COR-L47 (cell line): Measurements from ENCODE around the gene S100A11.

Experiments used
- DNase-seq: peaks from one replicate; lab custom pipeline; 2025; lab: John Stamatoyannopoulos, UW

S100A11 gene

GRCh38 chr1:152039461-152039860, 2.7 kb upstream of the S100A11 start:
- DNase-seq: no peak

DNA sequence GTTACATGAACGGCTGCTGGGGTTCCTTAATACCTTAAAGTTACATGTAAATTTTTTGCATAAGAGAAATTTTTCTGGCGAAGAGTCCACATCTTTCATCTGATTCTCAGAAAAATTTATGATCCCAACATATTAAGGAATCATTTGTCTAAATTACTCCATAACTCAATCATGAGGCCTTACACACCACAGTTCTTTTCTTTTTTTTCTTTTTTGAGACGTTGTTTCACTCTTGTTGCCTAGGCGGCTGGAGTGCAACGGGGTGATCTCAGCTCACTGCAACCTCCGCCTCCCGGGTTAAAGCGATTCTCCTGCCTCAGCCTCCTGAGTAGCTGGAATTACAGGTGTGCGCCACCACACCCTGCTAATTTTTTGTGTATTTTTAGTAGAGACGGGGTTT, 2.1 kb upstream of the S100A11 start:
- DNase-seq: no peak

DNA sequence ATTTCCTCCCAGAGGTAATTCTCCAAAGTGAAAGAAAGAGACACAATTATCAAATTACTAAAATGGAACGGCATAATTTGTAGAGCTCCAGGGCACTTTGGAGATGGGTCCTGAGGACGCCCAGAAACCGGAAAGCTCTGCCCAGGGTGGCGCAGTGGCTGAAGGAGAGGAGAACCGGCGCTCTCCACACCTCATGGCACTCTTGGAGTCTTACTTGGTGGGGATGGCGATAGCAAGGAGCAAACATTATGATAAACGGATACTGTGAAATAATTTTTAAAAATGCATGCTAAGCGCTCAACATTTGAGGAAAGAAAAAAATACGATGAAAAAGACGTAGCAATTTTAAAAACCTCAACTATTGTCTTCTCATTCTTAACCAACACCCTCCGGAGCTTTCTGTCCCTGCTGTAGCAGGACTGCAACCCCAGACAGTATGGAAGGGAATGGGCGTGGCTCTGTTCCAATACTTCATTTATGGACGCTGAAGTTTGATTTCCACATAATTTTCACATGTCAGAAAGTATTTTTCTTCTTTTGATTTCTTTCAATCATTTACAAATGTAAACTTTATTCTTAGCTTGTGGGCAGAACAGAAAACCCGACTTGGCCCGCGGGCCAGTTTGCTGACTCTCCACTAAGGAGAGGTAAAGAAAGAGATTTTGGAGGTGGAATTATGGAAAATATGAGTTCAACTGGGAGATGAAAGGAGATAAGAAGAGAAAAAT, 1.1 kb downstream of the S100A11 start:
- no peak for DNase-seq

DNA sequence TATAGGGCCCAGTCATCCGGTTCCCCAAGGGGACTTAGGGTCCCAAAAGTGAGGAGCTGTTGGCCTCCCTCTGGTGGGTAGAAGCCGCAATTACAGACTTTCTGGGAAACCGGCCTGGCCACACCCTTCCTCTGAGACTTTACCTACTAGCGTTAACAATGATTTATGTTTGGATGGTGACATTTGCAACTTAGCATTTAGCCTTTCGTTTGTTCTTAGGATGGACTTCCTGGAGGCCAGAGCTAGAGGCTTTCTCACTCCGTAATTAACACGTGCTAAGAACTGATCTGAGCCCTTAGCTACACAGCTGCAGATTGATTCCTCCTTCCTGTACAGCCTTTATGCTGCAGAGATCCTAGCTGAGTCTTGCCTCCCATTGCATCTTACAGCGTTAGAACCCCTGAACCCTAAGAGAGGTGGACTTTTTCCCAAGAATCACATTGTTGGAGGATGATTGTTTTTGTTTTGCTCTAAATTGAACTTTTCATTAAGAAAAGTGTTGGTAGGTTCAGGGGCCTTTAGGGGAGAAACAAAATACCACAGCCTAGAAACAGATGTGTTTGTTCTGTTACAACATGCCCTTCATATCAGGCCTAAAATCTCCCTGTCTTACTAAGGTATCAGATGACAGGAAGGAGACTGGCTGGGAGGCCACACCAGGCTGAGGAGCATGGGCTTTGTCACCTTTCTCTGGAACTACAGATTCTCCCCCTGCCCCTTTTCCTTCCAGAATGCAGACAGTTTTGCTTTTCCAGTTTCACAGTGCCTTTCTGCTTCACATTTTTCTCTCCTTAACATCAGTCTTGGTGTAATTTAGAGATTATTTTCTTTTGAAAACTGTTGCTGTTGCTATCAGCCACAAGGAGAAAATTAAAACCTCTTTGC, 1.9 kb downstream of the S100A11 start:
- DNase-seq: no peak

GRCh38 chr1:152034324-152034653, 2.5 kb downstream of the S100A11 start:
- DNase-seq: no peak

DNA sequence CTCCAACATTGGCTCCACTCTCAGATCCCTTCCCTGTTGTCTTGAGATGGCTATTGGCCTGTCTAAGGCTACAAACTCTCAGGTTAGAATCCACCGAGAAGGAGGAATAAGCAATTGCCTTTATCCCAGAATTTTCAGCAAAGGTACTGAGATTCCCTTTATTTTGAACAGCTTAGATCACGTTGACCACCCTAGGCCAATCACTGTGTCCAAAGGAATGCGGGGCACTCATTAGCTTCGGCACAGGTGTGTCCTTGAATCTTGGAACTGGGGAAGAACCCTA, 6.9 kb downstream of the S100A11 start:
- DNase-seq: no peak

- no peak for DNase-seq
Measured at GRCh38 chr1:152029144-152029928, 7.5 kb downstream of the S100A11 start.

DNA sequence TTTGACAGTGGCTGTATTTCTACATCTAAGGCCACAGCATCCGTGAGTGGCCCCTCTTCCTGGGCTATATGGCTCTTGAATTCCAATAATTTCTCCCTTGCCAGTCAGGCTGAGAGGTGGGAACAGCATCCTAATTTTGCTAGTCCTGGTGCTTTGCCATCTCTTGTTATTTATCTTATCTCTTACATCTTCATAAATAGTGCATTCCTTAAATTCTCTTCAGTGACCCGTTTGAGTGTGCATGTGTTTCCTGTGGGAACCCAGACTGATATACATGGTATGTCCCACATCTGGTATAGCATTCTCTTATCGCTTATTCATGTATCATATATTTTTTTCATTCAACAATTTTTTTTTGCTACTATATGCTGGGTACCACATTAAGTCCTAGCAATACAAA, 9.9 kb downstream of the S100A11 start:
- DNase-seq: no peak

GRCh38 chr1:152024223-152024622, 12.6 kb downstream of the S100A11 start:
- no peak for DNase-seq

DNA sequence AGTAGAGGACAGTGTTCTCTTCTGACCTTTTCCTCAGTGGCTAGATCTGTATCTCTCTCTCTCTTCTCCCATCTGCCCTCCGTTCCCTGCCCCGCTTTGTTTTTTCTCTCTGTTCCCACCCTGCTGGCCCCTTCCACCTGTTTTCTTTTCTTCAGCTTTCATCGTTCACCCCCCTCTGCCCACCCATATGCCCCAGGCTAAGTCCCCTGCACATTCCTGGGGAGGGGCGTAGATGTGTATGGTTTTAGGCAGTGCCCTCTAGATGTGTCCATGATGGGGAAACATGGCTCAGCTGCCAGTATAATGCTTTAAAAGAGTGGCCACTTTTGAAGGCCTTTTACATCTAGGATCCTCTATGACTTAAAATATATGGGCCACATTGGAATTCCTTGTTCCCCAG, 13.6 kb downstream of the S100A11 start:
- DNase-seq: no peak

GRCh38 chr1:152022474-152022873, 14.3 kb downstream of the S100A11 start:
- no peak for DNase-seq

GRCh38 chr1:152021569-152021968, 15.2 kb downstream of the S100A11 start:
- DNase-seq: no peak

GRCh38 chr1:152020849-152021248, 16.0 kb downstream of the S100A11 start:
- DNase-seq: no peak

GRCh38 chr1:152018537-152018936, 18.3 kb downstream of the S100A11 start:
- DNase-seq: no peak

- DNase-seq: no peak
Measured at GRCh38 chr1:152015766-152016165, 21.0 kb downstream of the S100A11 start.

GRCh38 chr1:152014943-152015342, 21.9 kb downstream of the S100A11 start:
- no peak for DNase-seq

- DNase-seq: no peak
Measured at GRCh38 chr1:152013664-152014237, 23.1 kb downstream of the S100A11 start.

DNA sequence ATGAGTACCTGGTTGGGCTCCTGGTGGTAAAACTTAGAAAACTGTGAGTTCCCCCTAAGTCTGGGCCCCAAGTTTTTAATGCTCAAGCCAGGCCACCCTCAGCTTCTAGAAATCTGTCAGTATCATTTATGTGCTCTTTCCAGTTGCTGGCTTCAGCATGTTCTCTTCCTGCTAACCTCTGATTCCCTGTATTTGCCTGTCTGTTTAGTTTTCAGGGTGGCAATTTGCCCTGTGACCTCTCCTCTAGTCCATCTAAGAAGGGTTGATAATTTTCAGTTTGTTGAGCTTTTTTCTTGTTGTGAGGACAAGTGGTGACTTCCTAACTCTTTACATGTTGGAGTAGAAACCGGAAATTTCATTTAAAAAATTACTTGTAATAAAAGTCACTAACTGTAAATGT, 27.1 kb downstream of the S100A11 start:
- no peak for DNase-seq

DNA sequence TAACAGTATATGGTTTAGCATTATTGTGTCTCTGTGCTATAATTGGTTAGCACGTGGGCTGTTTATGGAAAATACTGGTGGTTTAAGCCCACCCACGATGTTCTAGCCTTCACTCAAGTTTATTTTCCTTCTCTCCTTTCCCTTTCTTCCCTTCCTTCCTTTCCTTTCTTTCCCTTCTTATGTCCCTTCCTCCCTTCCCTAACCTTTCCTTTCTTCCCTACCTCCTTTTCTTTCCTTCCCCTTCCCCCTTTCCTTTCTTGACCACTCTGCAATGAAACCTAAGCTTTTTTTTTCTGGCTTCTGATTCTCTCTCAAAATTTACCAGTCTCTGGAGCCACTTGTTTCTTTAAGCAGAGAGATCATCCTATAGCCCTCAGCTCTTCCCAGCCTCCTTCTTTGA, 29.8 kb downstream of the S100A11 start:
- DNase-seq: no peak

DNA sequence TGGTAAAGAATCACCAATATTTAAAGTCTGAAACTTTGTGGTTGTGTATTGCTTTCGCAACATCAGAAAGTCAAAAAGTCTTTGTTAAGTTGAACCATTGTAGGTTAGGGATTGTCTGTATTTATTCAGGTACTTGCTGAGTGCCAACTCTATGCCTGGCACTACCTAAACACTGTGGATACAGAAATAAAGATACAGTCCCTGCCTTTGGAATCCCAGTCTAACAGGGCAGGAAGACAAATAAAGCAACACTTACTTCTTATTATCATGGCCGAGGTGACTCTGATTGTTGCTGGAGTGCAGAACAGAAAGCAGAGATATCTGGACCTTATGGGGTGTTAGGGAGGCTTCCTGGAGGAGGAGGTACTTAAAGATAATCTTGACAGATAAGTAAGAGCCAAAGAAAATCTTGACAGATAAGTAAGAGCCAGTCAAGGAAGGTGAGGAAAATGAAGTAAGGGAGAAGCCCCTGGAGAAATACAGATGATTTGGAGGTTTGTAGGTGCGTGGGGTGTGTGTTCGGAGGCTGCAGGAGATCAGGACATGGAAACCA, 31.4 kb downstream of the S100A11 start:
- DNase-seq: no peak

- DNase-seq: no peak
Measured at GRCh38 chr1:152003846-152004442, 32.9 kb downstream of the S100A11 start.

DNA sequence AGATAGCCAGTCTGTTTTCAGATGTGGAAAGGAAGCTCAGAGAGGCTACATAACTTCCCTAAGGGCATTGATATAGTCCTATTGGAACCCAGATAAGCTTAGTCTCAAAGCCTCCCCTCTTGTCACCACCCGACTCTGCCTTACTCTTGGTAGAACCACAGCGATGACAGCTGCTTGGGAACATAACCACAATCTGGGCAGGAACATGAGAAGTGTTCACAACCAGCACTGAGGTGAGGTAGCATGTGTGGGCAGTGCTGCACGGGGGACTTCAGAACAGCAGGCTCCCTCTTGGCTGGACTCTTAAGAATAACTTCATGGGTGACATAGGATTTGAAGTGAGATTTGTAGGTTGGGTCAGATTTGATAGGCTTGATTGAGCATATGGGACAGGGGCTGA, 33.8 kb downstream of the S100A11 start:
- no peak for DNase-seq
